Osteocyte (in vitro differentiated cells): ENCODE data around the gene C14orf180. TPM values are rescaled to one million over a fixed set of nuclear protein-coding genes. Genes with fewer than 3 reads are reported as not detected.

Source experiments
- DNase-seq: peaks from one replicate; pipeline ENCODE4 v3.0.0; 2021; ENCODE audit warnings: mixed read lengths; ENCODE audit not compliant: unreplicated experiment; ENCODE audit errors: extremely low spot score
- H3K27ac Mint-ChIP-seq: one replicate; pipeline ENCODE4 v1.8.0; 2021; ENCODE audit warnings: mild to moderate bottlenecking, mixed read lengths; ENCODE audit not compliant: unreplicated experiment
- H3K27me3 Mint-ChIP-seq: one replicate; pipeline ENCODE4 v1.8.0; 2021; ENCODE audit warnings: mixed read lengths; ENCODE audit not compliant: unreplicated experiment
- H3K36me3 Mint-ChIP-seq: one replicate; pipeline ENCODE4 v1.8.0; 2021; ENCODE audit warnings: mixed read lengths; ENCODE audit not compliant: unreplicated experiment
- H3K4me1 Mint-ChIP-seq: one replicate; pipeline ENCODE4 v1.8.0; 2021; ENCODE audit warnings: mixed read lengths; ENCODE audit not compliant: unreplicated experiment
- H3K4me3 Mint-ChIP-seq: one replicate; pipeline ENCODE4 v1.8.0; 2021; ENCODE audit warnings: mild to moderate bottlenecking, moderate library complexity, mixed read lengths; ENCODE audit not compliant: unreplicated experiment
- H3K9me3 Mint-ChIP-seq: one replicate; pipeline ENCODE4 v1.8.0; 2021; ENCODE audit warnings: mixed read lengths; ENCODE audit not compliant: unreplicated experiment
- total RNA-seq: library from RNA; stranded (reverse); gene quantifications from 2 replicates; pipeline ENCODE4 v1.2.1, GENCODE V29; 2021
- TF ChIP-seq, protein P1 (sequence below): fragments of 200-600 bp; sonication (generic); IDR thresholded peaks from 2 replicates; pipeline ENCODE4 v1.5.0; 2021; ENCODE audit warnings: antibody characterized with exemption, mild to moderate bottlenecking, moderate library complexity

Gene C14orf180
- total RNA-seq, 1 donor from 2014 or later: not detected

DNA sequence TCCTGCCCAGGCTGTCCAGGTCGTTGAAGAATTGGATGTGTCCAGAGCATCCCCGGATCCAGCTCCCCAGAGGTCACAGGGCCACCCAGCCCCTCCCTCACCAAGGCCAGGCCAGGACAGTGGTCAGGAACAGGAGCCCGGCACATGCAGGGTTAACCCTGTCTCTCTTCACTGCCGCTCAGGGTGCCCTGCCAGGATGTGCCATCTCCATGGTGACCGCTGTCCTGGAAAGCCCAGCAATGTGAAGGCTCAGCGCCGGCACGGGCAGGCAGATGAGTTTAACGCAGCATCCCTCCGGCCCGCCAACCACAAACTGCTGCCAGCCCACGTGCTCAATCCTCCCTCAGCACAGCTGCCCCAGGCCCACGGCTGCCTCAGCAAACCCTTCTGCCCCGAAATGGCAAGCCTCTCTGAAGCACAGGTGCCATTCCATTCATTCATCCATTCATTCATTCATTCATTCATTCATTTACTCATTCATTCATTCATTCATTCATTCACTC, 20.6 kb downstream of the C14orf180 start:
- peaks cover 12% of the 10 kb centered on the region for H3K27me3 Mint-ChIP-seq
- H3K4me3 Mint-ChIP-seq: no peak overlapping the region
- peaks cover 3% of the 10 kb centered on the region for H3K4me1 Mint-ChIP-seq
- no peaks in the 10 kb centered on the region for H3K9me3 Mint-ChIP-seq
- H3K36me3 Mint-ChIP-seq: no peaks in the 10 kb centered on the region
- H3K27ac Mint-ChIP-seq: no peak overlapping the region
- TF ChIP-seq, protein P1, sequence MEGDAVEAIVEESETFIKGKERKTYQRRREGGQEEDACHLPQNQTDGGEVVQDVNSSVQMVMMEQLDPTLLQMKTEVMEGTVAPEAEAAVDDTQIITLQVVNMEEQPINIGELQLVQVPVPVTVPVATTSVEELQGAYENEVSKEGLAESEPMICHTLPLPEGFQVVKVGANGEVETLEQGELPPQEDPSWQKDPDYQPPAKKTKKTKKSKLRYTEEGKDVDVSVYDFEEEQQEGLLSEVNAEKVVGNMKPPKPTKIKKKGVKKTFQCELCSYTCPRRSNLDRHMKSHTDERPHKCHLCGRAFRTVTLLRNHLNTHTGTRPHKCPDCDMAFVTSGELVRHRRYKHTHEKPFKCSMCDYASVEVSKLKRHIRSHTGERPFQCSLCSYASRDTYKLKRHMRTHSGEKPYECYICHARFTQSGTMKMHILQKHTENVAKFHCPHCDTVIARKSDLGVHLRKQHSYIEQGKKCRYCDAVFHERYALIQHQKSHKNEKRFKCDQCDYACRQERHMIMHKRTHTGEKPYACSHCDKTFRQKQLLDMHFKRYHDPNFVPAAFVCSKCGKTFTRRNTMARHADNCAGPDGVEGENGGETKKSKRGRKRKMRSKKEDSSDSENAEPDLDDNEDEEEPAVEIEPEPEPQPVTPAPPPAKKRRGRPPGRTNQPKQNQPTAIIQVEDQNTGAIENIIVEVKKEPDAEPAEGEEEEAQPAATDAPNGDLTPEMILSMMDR: no peak
- no peak for DNase-seq

DNA sequence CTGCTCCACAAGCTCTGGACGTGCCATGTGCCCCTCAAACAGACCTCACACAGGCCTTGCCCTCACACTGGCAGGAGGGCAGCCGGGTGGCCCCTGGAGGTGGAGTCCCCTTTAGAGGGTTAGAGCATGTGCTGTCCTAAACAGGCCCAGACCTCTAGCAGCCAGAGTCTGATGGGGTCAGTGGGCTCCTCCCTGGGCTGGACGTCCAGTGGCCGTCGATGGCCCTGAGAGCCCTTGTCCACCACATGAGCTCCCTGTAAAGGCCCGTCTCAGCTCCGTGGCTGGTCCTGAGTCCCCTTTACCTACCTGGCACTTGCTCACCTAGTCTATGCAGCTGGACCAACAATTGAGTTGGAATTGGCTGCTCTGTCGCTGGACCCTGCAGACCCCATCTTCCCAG, 21.2 kb downstream of the C14orf180 start:
- no peaks in the 10 kb centered on the region for H3K36me3 Mint-ChIP-seq
- no peaks in the 10 kb centered on the region for H3K9me3 Mint-ChIP-seq

DNA sequence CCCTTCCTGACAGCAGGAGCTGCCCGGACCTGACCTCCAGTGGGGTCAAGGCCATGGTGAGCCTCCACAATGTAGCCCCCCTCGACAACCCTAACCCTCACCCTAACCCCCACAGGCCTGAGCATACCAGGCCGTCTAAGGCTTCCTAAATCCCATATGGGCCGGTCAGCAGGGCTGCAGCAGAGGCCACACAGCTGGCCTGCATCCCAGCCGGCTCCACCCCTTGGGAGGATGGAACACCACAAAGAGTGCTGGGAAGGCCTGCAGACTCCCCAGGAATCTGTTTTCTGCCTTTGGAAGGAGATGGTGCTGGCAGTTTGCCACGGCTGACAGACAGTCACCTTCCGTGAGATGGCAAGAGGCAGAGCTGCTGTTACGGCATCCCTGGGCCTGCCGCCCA, 22.2 kb downstream of the C14orf180 start:
- Mint-ChIP-seq H3K36me3 (no peaks in the 10 kb centered on the region), H3K27me3 (peaks cover 24% of the 10 kb centered on the region), H3K4me1 (peaks cover 3% of the 10 kb centered on the region), H3K4me3 (no peak overlapping the region), H3K27ac (no peak overlapping the region), H3K9me3 (no peaks in the 10 kb centered on the region)
- TF ChIP-seq, protein P1: no peak
- DNase-seq: no peak

More for the DNA sequence above, 21.2 kb downstream of the C14orf180 start:
- DNase-seq: no peak
- H3K27ac Mint-ChIP-seq: no peak overlapping the region
- no peak overlapping the region for H3K4me3 Mint-ChIP-seq
- H3K27me3 Mint-ChIP-seq: peaks cover 16% of the 10 kb centered on the region
- TF ChIP-seq, protein P1: no peak
- H3K4me1 Mint-ChIP-seq: peaks cover 3% of the 10 kb centered on the region

DNA sequence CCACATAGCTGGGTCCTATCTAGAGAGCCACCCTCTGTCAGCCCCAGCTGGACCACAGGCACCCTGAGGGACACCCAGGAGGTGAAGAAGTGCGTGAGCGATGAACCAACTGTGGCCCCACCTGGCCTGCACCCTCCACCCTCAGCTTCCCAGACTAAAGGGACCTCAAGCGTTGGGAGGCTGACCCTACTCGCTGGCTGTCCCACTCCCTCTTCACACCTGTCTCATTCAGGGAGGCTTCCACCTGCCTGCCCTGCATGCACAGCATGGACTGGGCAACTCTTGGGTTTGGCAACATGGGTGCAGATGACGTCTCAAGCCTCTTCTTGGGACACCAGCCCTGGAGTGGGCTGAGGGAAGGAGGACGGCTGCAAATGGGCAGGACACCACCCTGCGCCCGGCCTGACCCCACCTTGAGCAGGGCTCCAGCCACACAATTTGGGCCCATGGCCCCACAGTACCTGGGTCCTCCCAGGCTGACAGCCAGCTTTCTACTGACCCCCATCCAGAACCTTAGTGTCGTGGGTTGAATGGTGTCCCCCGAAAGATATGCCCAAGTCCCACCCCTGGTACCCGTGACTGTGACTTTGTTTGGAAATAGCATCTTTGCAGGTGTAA, 22.9 kb downstream of the C14orf180 start:
- peaks cover 28% of the 10 kb centered on the region for H3K27me3 Mint-ChIP-seq
- H3K9me3 Mint-ChIP-seq: no peaks in the 10 kb centered on the region
- peaks cover 3% of the 10 kb centered on the region for H3K4me1 Mint-ChIP-seq
- no peak overlapping the region for H3K27ac Mint-ChIP-seq
- H3K36me3 Mint-ChIP-seq: no peaks in the 10 kb centered on the region
- H3K4me3 Mint-ChIP-seq: no peak overlapping the region
- TF ChIP-seq, protein P1: no peak
- no peak for DNase-seq

DNA sequence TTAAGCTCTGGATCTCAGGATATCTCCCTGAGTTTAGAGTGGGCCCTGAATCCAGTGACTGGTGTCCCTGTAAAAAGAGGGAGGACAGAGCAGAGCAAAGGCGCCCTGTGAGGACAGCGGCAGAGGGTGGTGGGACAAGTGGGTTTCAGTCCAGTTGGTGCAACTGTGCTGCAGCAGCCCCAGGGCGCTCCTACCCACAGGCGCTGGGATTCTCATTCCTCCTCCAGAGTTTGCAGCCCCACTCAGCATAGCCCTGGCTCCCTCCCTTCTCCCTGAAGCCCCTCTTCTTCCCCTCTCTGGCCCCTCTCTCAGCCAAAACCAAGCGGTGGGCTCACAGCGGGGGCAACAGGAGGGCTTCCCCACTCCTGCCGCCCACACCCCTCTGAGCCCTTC, 23.4 kb downstream of the C14orf180 start:
- no peak for DNase-seq

More for the DNA sequence above, 23.4 kb downstream of the C14orf180 start:
- TF ChIP-seq, protein P1: no peak
- H3K9me3 Mint-ChIP-seq: no peaks in the 10 kb centered on the region
- H3K36me3 Mint-ChIP-seq: no peaks in the 10 kb centered on the region
- no peak overlapping the region for H3K27ac Mint-ChIP-seq
- H3K4me3 Mint-ChIP-seq: no peak overlapping the region
- peaks cover 33% of the 10 kb centered on the region for H3K27me3 Mint-ChIP-seq
- peaks cover 3% of the 10 kb centered on the region for H3K4me1 Mint-ChIP-seq
